Endothelial cell of umbilical vein (primary cell): ENCODE results near the gene MARS1. TPM values are rescaled to one million over a fixed set of nuclear protein-coding genes. Genes with fewer than 3 reads are reported as not detected.

Experiments
- BruUV-seq: library from RNA; stranded (reverse); fragments of 400-500 nt; replicated peaks from 2 replicates; lab custom pipeline; 2021; lab: Mats Ljungman, UMichigan
- CTCF ChIA-PET: fragments of 300-600, 350-600 bp; sonication (Branson Sonifier 250); formaldehyde crosslinking; loops from one replicate; lab custom pipeline; 2021; ENCODE audit warnings: antibody characterized with exemption, inconsistent platforms; lab: Charles Lee
- POLR2A ChIA-PET: fragments of 300-600, 350-600 bp; sonication (Branson Sonifier 250); formaldehyde crosslinking; loops from one replicate; lab custom pipeline; 2021; ENCODE audit warnings: antibody characterized with exemption, inconsistent platforms; lab: Charles Lee
- DNase-seq: peaks from one replicate; pipeline ENCODE4 v3.0.0-alpha.2; 2011; ENCODE audit warnings: low read depth, low spot score
- FAIRE-seq: peaks from 2 replicates; lab custom pipeline; 2011; peaks lifted over from hg19 to GRCh38; lab: Jason Lieb, UNC
- H2AFZ ChIP-seq: 2 replicates; pipeline ENCODE4 v1.6.0; 2012; ENCODE audit warnings: low read depth, low read length, control low read depth, inconsistent platforms
- H3K27ac ChIP-seq: 2 replicates; pipeline ENCODE4 v1.5.1; 2011; ENCODE audit warnings: low read depth, mild to moderate bottlenecking, control low read depth, low read length, moderate library complexity; ENCODE audit not compliant: insufficient read depth
- H3K27me3 ChIP-seq, 2 experiments: 2 replicates each; pipeline versions ENCODE4 v1.6.0 to v1.6.1; 2011; ENCODE audit warnings: low read length in 2 of 2, mixed read lengths in 1 of 2; ENCODE audit not compliant: control insufficient read depth in 2 of 2, insufficient read depth in 2 of 2
- H3K36me3 ChIP-seq, 2 experiments: 2 replicates in 1 of 2; 3 replicates in 1 of 2; pipeline ENCODE4 v1.5.1; 2011; ENCODE audit warnings: low read length in 2 of 2, mild to moderate bottlenecking in 1 of 2, moderate library complexity in 1 of 2; ENCODE audit not compliant: control insufficient read depth in 2 of 2, insufficient read depth in 2 of 2; ENCODE audit errors: extremely low read depth in 1 of 2
- H3K4me1 ChIP-seq: 3 replicates; pipeline ENCODE4 v1.5.1; 2011; ENCODE audit warnings: mild to moderate bottlenecking, low read length; ENCODE audit not compliant: control insufficient read depth, insufficient read depth; ENCODE audit errors: extremely low read depth
- H3K4me2 ChIP-seq: 2 replicates; pipeline ENCODE4 v1.6.1; 2011; ENCODE audit warnings: low read length, control low read depth, mixed read lengths; ENCODE audit not compliant: insufficient read depth
- H3K4me3 ChIP-seq, 3 experiments: fragments of 200-600 bp in 1 of 3; sonication (generic), shearing (Covaris generic) in 1 of 3; replicated peaks in 1 of 3; 2 replicates each; pipeline ENCODE4 v1.5.1; 2011 to 2016; ENCODE audit warnings: control low read depth in 3 of 3, low read length in 3 of 3, mild to moderate bottlenecking in 2 of 3, inconsistent platforms in 1 of 3, low read depth in 1 of 3, moderate library complexity in 1 of 3; ENCODE audit not compliant: insufficient read depth in 1 of 3
- H3K79me2 ChIP-seq: 2 replicates; pipeline ENCODE4 v1.6.0; 2012; ENCODE audit warnings: low read length, inconsistent platforms; ENCODE audit not compliant: control insufficient read depth, insufficient read depth
- H3K9ac ChIP-seq: replicated peaks from 2 replicates; pipeline ENCODE3; 2011; ENCODE audit warnings: low read length, control low read depth; ENCODE audit not compliant: insufficient read depth; ENCODE audit errors: extremely low read depth
- H3K9me1 ChIP-seq: replicated peaks from 3 replicates; pipeline ENCODE4 v1.6.0; 2011; ENCODE audit warnings: mild to moderate bottlenecking, low read length; ENCODE audit not compliant: control insufficient read depth, insufficient read depth; ENCODE audit errors: extremely low read depth
- H3K9me3 ChIP-seq: replicated peaks from 2 replicates; pipeline ENCODE4 v1.5.1; 2012; ENCODE audit warnings: low read length, inconsistent platforms; ENCODE audit not compliant: control insufficient read depth, insufficient read depth
- H4K20me1 ChIP-seq: replicated peaks from 2 replicates; pipeline ENCODE3; 2011; ENCODE audit warnings: mild to moderate bottlenecking, low read length; ENCODE audit not compliant: control insufficient read depth, insufficient read depth; ENCODE audit errors: extremely low read depth
- EZH2 ChIP-seq: IDR thresholded peaks from 2 replicates; pipeline ENCODE4 v1.6.1; 2012; ENCODE audit warnings: borderline replicate concordance, low read depth, mild to moderate bottlenecking, moderate library complexity, low read length, inconsistent platforms; ENCODE audit not compliant: severe bottlenecking
- FOS ChIP-seq: IDR thresholded peaks from 2 replicates; pipeline ENCODE4 v1.6.1; 2011; ENCODE audit warnings: mild to moderate bottlenecking, low read length, moderate library complexity, borderline replicate concordance; ENCODE audit not compliant: insufficient read depth
- GATA2 ChIP-seq: IDR thresholded peaks from 2 replicates; pipeline ENCODE4 v1.7.0; 2011; ENCODE audit warnings: low read depth, mild to moderate bottlenecking, moderate library complexity, mixed read lengths, low read length; ENCODE audit not compliant: insufficient read length, insufficient read depth
- JUN ChIP-seq: IDR thresholded peaks from 2 replicates; pipeline ENCODE4 v1.6.1; 2011; ENCODE audit warnings: borderline replicate concordance, low read depth; ENCODE audit not compliant: insufficient read length, insufficient read depth
- MYC ChIP-seq: IDR thresholded peaks from one replicate; pipeline ENCODE4 v1.6.1; 2011; ENCODE audit warnings: mild to moderate bottlenecking, low read depth, low read length
- POLR2A ChIP-seq: IDR thresholded peaks from 2 replicates; pipeline ENCODE4 v1.6.1; 2012; ENCODE audit warnings: low read depth, mild to moderate bottlenecking, control low read depth, low read length
- POLR2AphosphoS5 ChIP-seq: IDR thresholded peaks from 2 replicates; pipeline ENCODE4 v1.6.1; 2012; ENCODE audit warnings: low read depth, mild to moderate bottlenecking, control low read depth, low read length, moderate library complexity; ENCODE audit not compliant: insufficient read depth
- dilution Hi-C: fragments of 300-500 bp; cut with MboI; formaldehyde crosslinking; loops from one replicate; pipeline ENCODE4 v1.15.0; 2019; ENCODE audit warnings: low sequenced_read_pairs; ENCODE audit not compliant: extremely low pct_ligation_motif_present
- intact Hi-C: fragments of 100-400 bp; cut with micrococcal nuclease; formaldehyde crosslinking; loops from one replicate; pipeline ENCODE4 v1.10.0; 2022
- polyA plus RNA-seq, 4 experiments: library from polyadenylated mRNA; depleted of rRNA in 3 of 4; stranded (reverse) in 3 of 4; unstranded in 1 of 4; fragments of >200 nt; gene quantifications; 2 replicates each; pipeline versions ENCODE4 v1.2.1 to v1.2.3, GENCODE V29; 2011 to 2012; ENCODE audit warnings: missing spikeins in 1 of 4
- total RNA-seq: library from RNA; stranded (reverse); gene quantifications from 2 replicates; pipeline ENCODE4 v1.2.3, GENCODE V29; 2021
- TF ChIP-seq, protein P1 (sequence below), 2 donors: IDR thresholded peaks; 1 replicate in 1 of 2; 2 replicates in 1 of 2; pipeline ENCODE4 v1.5.1; 2011; ENCODE audit warnings: low read length in 2 of 2, mild to moderate bottlenecking in 2 of 2, moderate library complexity in 2 of 2, control low read depth in 1 of 2, inconsistent platforms in 1 of 2, low read depth in 1 of 2; ENCODE audit not compliant: insufficient read depth in 1 of 2; ENCODE audit errors: extremely low read depth in 1 of 2
- TF ChIP-seq, protein P2 (sequence below): IDR thresholded peaks from 2 replicates; pipeline ENCODE4 v1.6.1; 2011; ENCODE audit not compliant: insufficient read depth, insufficient read length

Gene MARS1
- total and polyA plus RNA-seq, 2 donors (not counting 3 experiments of a cell fraction or from before 2014, with no cell fraction given) = 118 to 212 TPM

DNA sequence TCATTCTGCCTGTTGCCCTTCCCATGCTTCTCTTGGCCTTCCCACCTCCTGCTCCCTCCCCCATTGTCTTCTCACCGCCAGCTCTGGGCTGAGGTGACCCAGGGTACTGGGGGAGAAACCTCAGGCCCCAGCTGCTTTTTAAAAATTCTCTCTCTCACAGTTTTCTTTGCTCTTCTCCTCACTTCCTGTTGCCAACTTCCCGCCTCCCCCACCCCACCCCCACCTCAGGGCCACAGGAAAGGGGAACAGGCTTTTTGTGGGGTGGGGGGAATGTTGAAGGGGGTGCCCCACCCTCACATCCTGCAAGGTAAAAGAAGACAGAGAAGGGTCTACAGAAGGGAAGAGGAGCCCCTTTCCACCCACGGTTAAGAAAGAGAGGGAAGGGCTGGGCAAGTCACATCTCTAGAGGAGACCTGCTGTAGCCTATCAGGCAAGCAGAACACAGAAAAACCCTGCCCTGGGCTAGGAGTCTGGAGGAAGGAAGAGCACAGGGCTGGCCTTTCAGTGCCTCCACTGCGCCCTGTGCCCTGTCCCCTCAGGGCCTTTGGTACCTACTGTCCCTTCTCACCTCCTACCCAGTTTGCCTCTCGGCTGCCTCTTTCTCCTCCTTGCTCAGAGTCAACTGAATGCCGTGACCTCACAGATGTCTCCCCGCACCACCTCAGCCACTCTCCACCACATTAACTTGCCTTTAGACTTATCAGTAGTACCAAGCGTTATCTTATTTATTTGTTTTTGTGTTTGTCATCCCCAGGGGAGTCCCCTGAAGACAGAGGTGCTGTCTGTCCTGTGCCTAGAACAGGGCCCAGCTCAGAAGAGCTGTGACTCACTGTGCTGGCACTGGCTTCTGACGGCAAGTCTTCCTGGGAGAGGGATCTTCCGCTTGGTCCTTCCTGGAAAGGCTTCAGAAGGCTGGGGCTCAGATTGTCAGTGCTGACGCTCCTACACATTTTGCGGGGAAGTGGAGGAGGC, 9.9 kb upstream of the MARS1 start:
- BruUV-seq = no TSS peak
- Histone ChIP-seq H3K79me2 (no peaks in the 10 kb centered on the region), H3K9me3 (no peaks in the 10 kb centered on the region), H3K4me1 (peaks cover 12% of the 10 kb centered on the region), H3K27ac (no peak overlapping the region), H3K9me1 (no peaks in the 10 kb centered on the region), H2AFZ (no peak overlapping the region), H3K36me3 (no peaks in the 10 kb centered on the region), H3K27me3 (peaks cover 43 to 48% of the 10 kb centered on the region in 2 experiments), H3K9ac (no peak overlapping the region), H4K20me1 (no peaks in the 10 kb centered on the region), H3K4me3 (no peak overlapping the region), H3K4me2 (no peak overlapping the region)
- FAIRE-seq = no peak
- ChIA-PET CTCF (interaction anchor here (1.1 to 1.4 kb wide), 2 partner anchors 9 to 19 kb away, joined by 3 to 5 read pairs; partner anchors contain the start of gene GLI1), POLR2A (no interaction called here)
- DNase-seq = no peak
- TF ChIP-seq EZH2 (no peak), POLR2AphosphoS5 (no peak), POLR2A (no peak), MYC (no peak), FOS (no peak), JUN (no peak), GATA2 (no peak)
- TF ChIP-seq, protein P1, sequence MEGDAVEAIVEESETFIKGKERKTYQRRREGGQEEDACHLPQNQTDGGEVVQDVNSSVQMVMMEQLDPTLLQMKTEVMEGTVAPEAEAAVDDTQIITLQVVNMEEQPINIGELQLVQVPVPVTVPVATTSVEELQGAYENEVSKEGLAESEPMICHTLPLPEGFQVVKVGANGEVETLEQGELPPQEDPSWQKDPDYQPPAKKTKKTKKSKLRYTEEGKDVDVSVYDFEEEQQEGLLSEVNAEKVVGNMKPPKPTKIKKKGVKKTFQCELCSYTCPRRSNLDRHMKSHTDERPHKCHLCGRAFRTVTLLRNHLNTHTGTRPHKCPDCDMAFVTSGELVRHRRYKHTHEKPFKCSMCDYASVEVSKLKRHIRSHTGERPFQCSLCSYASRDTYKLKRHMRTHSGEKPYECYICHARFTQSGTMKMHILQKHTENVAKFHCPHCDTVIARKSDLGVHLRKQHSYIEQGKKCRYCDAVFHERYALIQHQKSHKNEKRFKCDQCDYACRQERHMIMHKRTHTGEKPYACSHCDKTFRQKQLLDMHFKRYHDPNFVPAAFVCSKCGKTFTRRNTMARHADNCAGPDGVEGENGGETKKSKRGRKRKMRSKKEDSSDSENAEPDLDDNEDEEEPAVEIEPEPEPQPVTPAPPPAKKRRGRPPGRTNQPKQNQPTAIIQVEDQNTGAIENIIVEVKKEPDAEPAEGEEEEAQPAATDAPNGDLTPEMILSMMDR (IDR thresholded peaks at IDR 0.05; ENCODE audit: extremely low read depth in 1 of 2, insufficient read depth in 1 of 2, low read depth in 1 of 2, low read length in 2 of 2) = no peak
- TF ChIP-seq, protein P2, sequence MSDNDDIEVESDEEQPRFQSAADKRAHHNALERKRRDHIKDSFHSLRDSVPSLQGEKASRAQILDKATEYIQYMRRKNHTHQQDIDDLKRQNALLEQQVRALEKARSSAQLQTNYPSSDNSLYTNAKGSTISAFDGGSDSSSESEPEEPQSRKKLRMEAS = no peak
- dilution Hi-C loops = no loop called here
- intact Hi-C loops = no loop called here
